ENCODE measurements around the gene SCAP. TPM values are rescaled to one million over a fixed set of nuclear protein-coding genes. Genes with fewer than 3 reads are reported as not detected.

Gene SCAP
- total RNA-seq, 1 experiment from 2014 or later, result 115 TPM

- TF ChIP-seq, protein P1, sequence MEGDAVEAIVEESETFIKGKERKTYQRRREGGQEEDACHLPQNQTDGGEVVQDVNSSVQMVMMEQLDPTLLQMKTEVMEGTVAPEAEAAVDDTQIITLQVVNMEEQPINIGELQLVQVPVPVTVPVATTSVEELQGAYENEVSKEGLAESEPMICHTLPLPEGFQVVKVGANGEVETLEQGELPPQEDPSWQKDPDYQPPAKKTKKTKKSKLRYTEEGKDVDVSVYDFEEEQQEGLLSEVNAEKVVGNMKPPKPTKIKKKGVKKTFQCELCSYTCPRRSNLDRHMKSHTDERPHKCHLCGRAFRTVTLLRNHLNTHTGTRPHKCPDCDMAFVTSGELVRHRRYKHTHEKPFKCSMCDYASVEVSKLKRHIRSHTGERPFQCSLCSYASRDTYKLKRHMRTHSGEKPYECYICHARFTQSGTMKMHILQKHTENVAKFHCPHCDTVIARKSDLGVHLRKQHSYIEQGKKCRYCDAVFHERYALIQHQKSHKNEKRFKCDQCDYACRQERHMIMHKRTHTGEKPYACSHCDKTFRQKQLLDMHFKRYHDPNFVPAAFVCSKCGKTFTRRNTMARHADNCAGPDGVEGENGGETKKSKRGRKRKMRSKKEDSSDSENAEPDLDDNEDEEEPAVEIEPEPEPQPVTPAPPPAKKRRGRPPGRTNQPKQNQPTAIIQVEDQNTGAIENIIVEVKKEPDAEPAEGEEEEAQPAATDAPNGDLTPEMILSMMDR (IDR thresholded peaks at IDR 0.05), result no peak
- no peak for TF ChIP-seq NR2C2 (CRISPR knock-in tag; IDR thresholded peaks at IDR 0.05)
These were observed 2.4 kb downstream of the SCAP start (continued) for GRCh38 chr3:47473391-47473790.

GRCh38 chr3:47469616-47470015 is 6.1 kb downstream of the SCAP start:
- DNase-seq (ENCODE audit: low spot score) (no peak), ATAC-seq (no peak)
- Mint-ChIP-seq H3K27me3 (ENCODE audit: low read depth) (no peaks in the 10 kb centered on the region), H3K27ac (no peak overlapping the region; the same call in 1 of the 2 replicates), H3K4me3 (no peak overlapping the region), H3K36me3 (peaks cover 14% of the 10 kb centered on the region), H3K4me1 (peaks cover 13% of the 10 kb centered on the region), H3K9me3 (0 out of 2 replicates have a peak, but pooled peaks cover 3% of the 10 kb centered on the region)
- CTCF ChIA-PET, result no interaction called here
- POLR2A ChIA-PET, result no interaction called here
- TF ChIP-seq, protein P2, sequence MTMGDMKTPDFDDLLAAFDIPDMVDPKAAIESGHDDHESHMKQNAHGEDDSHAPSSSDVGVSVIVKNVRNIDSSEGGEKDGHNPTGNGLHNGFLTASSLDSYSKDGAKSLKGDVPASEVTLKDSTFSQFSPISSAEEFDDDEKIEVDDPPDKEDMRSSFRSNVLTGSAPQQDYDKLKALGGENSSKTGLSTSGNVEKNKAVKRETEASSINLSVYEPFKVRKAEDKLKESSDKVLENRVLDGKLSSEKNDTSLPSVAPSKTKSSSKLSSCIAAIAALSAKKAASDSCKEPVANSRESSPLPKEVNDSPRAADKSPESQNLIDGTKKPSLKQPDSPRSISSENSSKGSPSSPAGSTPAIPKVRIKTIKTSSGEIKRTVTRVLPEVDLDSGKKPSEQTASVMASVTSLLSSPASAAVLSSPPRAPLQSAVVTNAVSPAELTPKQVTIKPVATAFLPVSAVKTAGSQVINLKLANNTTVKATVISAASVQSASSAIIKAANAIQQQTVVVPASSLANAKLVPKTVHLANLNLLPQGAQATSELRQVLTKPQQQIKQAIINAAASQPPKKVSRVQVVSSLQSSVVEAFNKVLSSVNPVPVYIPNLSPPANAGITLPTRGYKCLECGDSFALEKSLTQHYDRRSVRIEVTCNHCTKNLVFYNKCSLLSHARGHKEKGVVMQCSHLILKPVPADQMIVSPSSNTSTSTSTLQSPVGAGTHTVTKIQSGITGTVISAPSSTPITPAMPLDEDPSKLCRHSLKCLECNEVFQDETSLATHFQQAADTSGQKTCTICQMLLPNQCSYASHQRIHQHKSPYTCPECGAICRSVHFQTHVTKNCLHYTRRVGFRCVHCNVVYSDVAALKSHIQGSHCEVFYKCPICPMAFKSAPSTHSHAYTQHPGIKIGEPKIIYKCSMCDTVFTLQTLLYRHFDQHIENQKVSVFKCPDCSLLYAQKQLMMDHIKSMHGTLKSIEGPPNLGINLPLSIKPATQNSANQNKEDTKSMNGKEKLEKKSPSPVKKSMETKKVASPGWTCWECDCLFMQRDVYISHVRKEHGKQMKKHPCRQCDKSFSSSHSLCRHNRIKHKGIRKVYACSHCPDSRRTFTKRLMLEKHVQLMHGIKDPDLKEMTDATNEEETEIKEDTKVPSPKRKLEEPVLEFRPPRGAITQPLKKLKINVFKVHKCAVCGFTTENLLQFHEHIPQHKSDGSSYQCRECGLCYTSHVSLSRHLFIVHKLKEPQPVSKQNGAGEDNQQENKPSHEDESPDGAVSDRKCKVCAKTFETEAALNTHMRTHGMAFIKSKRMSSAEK (CRISPR knock-in tag; IDR thresholded peaks at IDR 0.05; ENCODE audit: borderline replicate concordance), result no peak
- TF ChIP-seq, protein P3, sequence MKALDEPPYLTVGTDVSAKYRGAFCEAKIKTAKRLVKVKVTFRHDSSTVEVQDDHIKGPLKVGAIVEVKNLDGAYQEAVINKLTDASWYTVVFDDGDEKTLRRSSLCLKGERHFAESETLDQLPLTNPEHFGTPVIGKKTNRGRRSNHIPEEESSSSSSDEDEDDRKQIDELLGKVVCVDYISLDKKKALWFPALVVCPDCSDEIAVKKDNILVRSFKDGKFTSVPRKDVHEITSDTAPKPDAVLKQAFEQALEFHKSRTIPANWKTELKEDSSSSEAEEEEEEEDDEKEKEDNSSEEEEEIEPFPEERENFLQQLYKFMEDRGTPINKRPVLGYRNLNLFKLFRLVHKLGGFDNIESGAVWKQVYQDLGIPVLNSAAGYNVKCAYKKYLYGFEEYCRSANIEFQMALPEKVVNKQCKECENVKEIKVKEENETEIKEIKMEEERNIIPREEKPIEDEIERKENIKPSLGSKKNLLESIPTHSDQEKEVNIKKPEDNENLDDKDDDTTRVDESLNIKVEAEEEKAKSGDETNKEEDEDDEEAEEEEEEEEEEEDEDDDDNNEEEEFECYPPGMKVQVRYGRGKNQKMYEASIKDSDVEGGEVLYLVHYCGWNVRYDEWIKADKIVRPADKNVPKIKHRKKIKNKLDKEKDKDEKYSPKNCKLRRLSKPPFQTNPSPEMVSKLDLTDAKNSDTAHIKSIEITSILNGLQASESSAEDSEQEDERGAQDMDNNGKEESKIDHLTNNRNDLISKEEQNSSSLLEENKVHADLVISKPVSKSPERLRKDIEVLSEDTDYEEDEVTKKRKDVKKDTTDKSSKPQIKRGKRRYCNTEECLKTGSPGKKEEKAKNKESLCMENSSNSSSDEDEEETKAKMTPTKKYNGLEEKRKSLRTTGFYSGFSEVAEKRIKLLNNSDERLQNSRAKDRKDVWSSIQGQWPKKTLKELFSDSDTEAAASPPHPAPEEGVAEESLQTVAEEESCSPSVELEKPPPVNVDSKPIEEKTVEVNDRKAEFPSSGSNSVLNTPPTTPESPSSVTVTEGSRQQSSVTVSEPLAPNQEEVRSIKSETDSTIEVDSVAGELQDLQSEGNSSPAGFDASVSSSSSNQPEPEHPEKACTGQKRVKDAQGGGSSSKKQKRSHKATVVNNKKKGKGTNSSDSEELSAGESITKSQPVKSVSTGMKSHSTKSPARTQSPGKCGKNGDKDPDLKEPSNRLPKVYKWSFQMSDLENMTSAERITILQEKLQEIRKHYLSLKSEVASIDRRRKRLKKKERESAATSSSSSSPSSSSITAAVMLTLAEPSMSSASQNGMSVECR (CRISPR knock-in tag; IDR thresholded peaks at IDR 0.05; ENCODE audit: borderline replicate concordance), result no peak
- no peak for TF ChIP-seq ZNF138 (CRISPR knock-in tag; conservative IDR thresholded peaks at IDR 0.05)
- no peak for TF ChIP-seq ZMAT4 (CRISPR knock-in tag; IDR thresholded peaks at IDR 0.05)
- TF ChIP-seq, protein P4, sequence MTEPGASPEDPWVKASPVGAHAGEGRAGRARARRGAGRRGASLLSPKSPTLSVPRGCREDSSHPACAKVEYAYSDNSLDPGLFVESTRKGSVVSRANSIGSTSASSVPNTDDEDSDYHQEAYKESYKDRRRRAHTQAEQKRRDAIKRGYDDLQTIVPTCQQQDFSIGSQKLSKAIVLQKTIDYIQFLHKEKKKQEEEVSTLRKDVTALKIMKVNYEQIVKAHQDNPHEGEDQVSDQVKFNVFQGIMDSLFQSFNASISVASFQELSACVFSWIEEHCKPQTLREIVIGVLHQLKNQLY (CRISPR knock-in tag; IDR thresholded peaks at IDR 0.05), result no peak
- no peak for TF ChIP-seq NFATC4 (CRISPR knock-in tag; IDR thresholded peaks at IDR 0.05)
- TF ChIP-seq PRRX2 (CRISPR knock-in tag; IDR thresholded peaks at IDR 0.05), result no peak
- TF ChIP-seq IRF2 (CRISPR knock-in tag; IDR thresholded peaks at IDR 0.05; ENCODE audit: borderline replicate concordance, low read depth), result no peak
- no peak for TF ChIP-seq ESRRA (CRISPR knock-in tag; IDR thresholded peaks at IDR 0.05; ENCODE audit: borderline replicate concordance)
- TF ChIP-seq ATF6 (CRISPR knock-in tag; IDR thresholded peaks at IDR 0.05), result no peak
- no peak for TF ChIP-seq ERG (CRISPR knock-in tag; IDR thresholded peaks at IDR 0.05)
- TF ChIP-seq, protein P5, sequence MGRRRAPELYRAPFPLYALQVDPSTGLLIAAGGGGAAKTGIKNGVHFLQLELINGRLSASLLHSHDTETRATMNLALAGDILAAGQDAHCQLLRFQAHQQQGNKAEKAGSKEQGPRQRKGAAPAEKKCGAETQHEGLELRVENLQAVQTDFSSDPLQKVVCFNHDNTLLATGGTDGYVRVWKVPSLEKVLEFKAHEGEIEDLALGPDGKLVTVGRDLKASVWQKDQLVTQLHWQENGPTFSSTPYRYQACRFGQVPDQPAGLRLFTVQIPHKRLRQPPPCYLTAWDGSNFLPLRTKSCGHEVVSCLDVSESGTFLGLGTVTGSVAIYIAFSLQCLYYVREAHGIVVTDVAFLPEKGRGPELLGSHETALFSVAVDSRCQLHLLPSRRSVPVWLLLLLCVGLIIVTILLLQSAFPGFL (CRISPR knock-in tag; IDR thresholded peaks at IDR 0.05; ENCODE audit: borderline replicate concordance), result no peak
- TF ChIP-seq, protein P6, sequence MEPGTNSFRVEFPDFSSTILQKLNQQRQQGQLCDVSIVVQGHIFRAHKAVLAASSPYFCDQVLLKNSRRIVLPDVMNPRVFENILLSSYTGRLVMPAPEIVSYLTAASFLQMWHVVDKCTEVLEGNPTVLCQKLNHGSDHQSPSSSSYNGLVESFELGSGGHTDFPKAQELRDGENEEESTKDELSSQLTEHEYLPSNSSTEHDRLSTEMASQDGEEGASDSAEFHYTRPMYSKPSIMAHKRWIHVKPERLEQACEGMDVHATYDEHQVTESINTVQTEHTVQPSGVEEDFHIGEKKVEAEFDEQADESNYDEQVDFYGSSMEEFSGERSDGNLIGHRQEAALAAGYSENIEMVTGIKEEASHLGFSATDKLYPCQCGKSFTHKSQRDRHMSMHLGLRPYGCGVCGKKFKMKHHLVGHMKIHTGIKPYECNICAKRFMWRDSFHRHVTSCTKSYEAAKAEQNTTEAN (CRISPR knock-in tag; IDR thresholded peaks at IDR 0.05), result no peak
